OCI-LY7 (cell line): Measurements from ENCODE around the gene CDCA5. TPM values are rescaled to one million over a fixed set of nuclear protein-coding genes. Genes with fewer than 3 reads are reported as not detected.
A peak's percentile ranks its signal among the peaks of the same experiment; 100 is the strongest.

Experiments used
- BruUV-seq: library from RNA; stranded (reverse); fragments of 400-500 nt; replicated peaks from 2 replicates; lab custom pipeline; 2021; lab: Mats Ljungman, UMichigan
- CTCF ChIA-PET: fragments of 300-600 bp; sonication (Branson Sonifier 250); formaldehyde crosslinking; loops from one replicate; lab custom pipeline; 2022; ENCODE audit warnings: antibody characterized with exemption; ENCODE audit not compliant: unreplicated experiment; lab: Charles Lee
- POLR2A ChIA-PET: fragments of 300-600 bp; sonication (Branson Sonifier 250); formaldehyde crosslinking; loops from one replicate; lab custom pipeline; 2022; ENCODE audit warnings: antibody characterized with exemption; lab: Charles Lee
- DNase-seq: peaks from one replicate; pipeline ENCODE4 v3.0.0-alpha.2; 2015; ENCODE audit warnings: low spot score
- H2AFZ ChIP-seq: fragments of 200-600 bp; sonication (generic), shearing (Covaris generic); 2 replicates; pipeline ENCODE4 v1.6.1; 2014; ENCODE audit warnings: mild to moderate bottlenecking, antibody characterized with exemption, low read length, moderate library complexity
- H3K27ac ChIP-seq: fragments of 200-600 bp; sonication (generic); 2 replicates; pipeline ENCODE4 v1.5.1; 2014; ENCODE audit warnings: mixed run types, low read depth, mild to moderate bottlenecking, moderate library complexity, low read length, inconsistent platforms; ENCODE audit not compliant: poor library complexity, severe bottlenecking
- H3K36me3 ChIP-seq: fragments of 200-600 bp; sonication (generic); 2 replicates; pipeline ENCODE4 v1.6.1; 2014; ENCODE audit warnings: mild to moderate bottlenecking, antibody characterized with exemption, low read length, moderate library complexity, mixed read lengths; ENCODE audit not compliant: insufficient read depth
- H3K4me1 ChIP-seq: fragments of 200-600 bp; sonication (generic); 2 replicates; pipeline ENCODE4 v1.5.1; 2014; ENCODE audit warnings: mild to moderate bottlenecking, low read length; ENCODE audit not compliant: insufficient read depth, poor library complexity, severe bottlenecking
- H3K4me2 ChIP-seq: fragments of 200-600 bp; sonication (generic); 2 replicates; pipeline ENCODE4 v1.6.1; 2014; ENCODE audit warnings: mild to moderate bottlenecking, low read length
- H3K4me3 ChIP-seq: fragments of 200-600 bp; sonication (generic); 2 replicates; pipeline ENCODE4 v1.5.1; 2014; ENCODE audit warnings: mild to moderate bottlenecking, low read depth, low read length; ENCODE audit not compliant: poor library complexity, severe bottlenecking
- H3K79me2 ChIP-seq: fragments of 200-600 bp; sonication (generic); 2 replicates; pipeline ENCODE4 v1.6.1; 2016; ENCODE audit warnings: low read depth, mild to moderate bottlenecking, low read length, moderate library complexity, mixed read lengths; ENCODE audit not compliant: insufficient read depth
- H3K9me2 ChIP-seq: fragments of 200-600 bp; sonication (generic); 2 replicates; pipeline ENCODE4 v1.6.1; 2016; ENCODE audit warnings: mild to moderate bottlenecking, low read length, mixed read lengths; ENCODE audit not compliant: insufficient read depth
- H3K9me3 ChIP-seq: fragments of 200-600 bp; sonication (generic); 2 replicates; pipeline ENCODE4 v1.6.1; 2014; ENCODE audit warnings: mild to moderate bottlenecking, mixed run types, low read length, mixed read lengths
- H4K20me1 ChIP-seq: fragments of 200-600 bp; sonication (generic); 2 replicates; pipeline ENCODE4 v1.6.1; 2014; ENCODE audit warnings: mild to moderate bottlenecking, antibody characterized with exemption, low read length, moderate library complexity, mixed read lengths; ENCODE audit not compliant: insufficient read depth
- EZH2phosphoT487 ChIP-seq: fragments of 200-600 bp; sonication (generic); IDR thresholded peaks from 2 replicates; pipeline ENCODE4 v1.6.1; 2018; ENCODE audit warnings: low read depth, borderline replicate concordance, mild to moderate bottlenecking, mixed run types, antibody characterized with exemption, low read length, moderate library complexity, mixed read lengths
- intact Hi-C: fragments of 100-400 bp; cut with micrococcal nuclease; formaldehyde crosslinking; loops from one replicate; pipeline ENCODE4 v1.10.0; 2022; ENCODE audit not compliant: unreplicated experiment
- total RNA-seq, 2 experiments: library from RNA; depleted of rRNA in 1 of 2; stranded (reverse); fragments of >200 nt in 1 of 2; shearing (Covaris generic) in 1 of 2; gene quantifications; 2 replicates each; pipeline ENCODE4 v1.2.3, GENCODE V29; 2014 to 2022
- TF ChIP-seq, protein P1 (sequence below): fragments of 200-600 bp; sonication (generic); conservative IDR thresholded peaks from 2 replicates; pipeline ENCODE4 v1.5.1; 2014; ENCODE audit warnings: mild to moderate bottlenecking, antibody characterized with exemption, low read length, moderate library complexity, mixed read lengths

The CDCA5 gene
- total RNA-seq, 2 experiments from 2014 or later = 135 to 151 TPM

DNA sequence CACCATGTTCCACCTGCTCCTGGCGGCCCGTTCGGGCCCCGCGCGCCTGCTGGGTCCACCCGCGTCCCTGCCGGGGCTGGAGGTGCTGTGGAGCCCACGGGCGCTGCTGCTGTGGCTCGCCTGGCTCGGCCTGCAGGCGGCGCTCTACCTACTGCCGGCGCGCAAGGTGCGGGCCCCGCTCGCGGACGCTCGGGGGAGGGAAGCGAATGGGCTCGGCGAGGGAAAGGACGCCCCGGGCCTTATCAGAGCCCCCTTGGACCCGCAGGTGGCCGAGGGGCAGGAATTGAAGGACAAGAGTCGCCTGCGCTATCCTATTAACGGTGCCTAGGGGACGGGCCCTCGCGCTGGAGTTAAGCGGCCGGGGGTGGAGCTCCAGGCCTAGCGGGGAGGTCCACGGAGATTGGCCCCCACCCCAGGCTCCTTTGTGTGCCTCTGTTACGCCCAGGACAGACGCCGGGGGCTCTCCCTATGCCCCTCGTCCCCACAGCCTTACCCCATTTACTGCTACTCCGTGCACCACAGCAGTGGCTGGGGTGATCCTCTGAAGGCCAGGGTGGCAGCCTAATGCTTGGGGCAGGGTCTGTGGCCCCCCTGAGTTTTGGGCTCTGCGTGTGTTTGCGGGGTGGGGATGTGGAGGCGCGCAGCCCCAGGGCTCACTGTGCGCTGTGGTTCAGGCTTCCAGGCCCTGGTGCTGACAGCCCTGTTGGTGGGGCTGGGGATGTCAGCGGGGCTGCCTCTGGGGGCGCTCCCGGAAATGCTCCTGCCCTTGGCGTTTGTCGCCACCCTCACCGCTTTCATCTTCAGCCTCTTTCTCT lies 28.9 kb upstream of the CDCA5 start:
- Histone ChIP-seq H3K79me2 (peaks cover 13% of the 10 kb centered on the region), H2AFZ (peak overlapping the region; percentile 49; the same call in 1 of the 2 replicates), H3K9me2 (no peaks in the 10 kb centered on the region), H3K4me3 (peak overlapping the region; percentile 69), H3K36me3 (peaks cover 49% of the 10 kb centered on the region), H3K4me1 (peaks cover 55% of the 10 kb centered on the region), H3K9me3 (no peaks in the 10 kb centered on the region), H3K27ac (peak overlapping the region; percentile 73), H3K4me2 (peak overlapping the region; percentile 91), H4K20me1 (peaks cover 8% of the 10 kb centered on the region; the same call in 1 of the 2 replicates)
- peak; percentile 80 for DNase-seq
- no peak for TF ChIP-seq EZH2phosphoT487
- TF ChIP-seq, protein P1, sequence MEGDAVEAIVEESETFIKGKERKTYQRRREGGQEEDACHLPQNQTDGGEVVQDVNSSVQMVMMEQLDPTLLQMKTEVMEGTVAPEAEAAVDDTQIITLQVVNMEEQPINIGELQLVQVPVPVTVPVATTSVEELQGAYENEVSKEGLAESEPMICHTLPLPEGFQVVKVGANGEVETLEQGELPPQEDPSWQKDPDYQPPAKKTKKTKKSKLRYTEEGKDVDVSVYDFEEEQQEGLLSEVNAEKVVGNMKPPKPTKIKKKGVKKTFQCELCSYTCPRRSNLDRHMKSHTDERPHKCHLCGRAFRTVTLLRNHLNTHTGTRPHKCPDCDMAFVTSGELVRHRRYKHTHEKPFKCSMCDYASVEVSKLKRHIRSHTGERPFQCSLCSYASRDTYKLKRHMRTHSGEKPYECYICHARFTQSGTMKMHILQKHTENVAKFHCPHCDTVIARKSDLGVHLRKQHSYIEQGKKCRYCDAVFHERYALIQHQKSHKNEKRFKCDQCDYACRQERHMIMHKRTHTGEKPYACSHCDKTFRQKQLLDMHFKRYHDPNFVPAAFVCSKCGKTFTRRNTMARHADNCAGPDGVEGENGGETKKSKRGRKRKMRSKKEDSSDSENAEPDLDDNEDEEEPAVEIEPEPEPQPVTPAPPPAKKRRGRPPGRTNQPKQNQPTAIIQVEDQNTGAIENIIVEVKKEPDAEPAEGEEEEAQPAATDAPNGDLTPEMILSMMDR = peak; percentile 90
- BruUV-seq = no TSS peak
- ChIA-PET CTCF (interaction anchor here (0.9 to 1.7 kb wide), 2 partner anchors 9 to 261 kb away, joined by 3 to 4 read pairs; partner anchors contain the start of gene FAU), POLR2A (interaction anchor here (1.0 to 2.1 kb wide), 4 partner anchors 19 to 385 kb away, joined by 3 to 10 read pairs (median 4); no protein-coding TSS in a partner anchor)
- intact Hi-C loops = loop anchor here (10.0 kb wide), 1 partner anchor 338 kb away; the partner anchor contains the start of gene SF1

DNA sequence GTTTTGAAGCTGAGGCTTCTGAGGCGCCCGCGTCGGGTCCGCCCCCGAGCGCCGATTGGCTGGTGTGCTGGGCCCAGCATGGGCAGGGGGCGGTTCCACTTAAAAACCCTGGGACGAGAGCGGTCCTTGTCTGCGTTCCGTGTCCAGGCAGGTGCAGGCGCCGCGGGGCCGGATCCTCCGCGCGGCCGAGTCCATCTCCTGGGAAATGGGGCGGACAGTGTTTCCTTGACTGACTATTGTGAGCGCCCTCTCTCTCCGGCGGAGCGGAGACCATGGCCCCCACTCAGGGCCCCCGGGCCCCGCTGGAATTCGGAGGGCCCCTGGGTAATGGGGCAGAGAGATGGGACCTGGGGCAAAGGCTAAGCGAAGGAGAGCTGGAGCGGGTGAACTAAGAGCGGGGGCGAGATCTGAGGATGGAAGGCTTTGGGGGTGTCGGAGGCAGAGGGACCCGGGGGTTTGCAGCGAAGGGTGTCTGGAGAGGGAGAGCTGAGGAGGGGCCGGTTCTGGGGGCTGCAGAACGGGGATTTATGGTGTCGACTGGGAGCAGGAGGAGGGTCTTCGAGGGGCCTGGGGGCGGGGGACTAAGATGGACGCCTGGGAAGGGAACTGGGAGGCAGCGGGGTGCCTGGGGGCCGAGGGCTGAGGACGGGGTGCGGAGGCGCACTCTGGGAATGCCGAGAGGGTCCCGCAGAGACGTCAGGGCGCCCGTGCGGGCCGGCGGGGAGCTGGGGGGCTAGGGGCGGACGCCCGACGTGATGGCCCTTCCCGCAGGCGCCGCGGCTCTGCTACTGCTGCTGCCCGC lies 28.1 kb upstream of the CDCA5 start, which contains the start of gene TM7SF2:
Gene TM7SF2, plus strand, starts transcription at position 129 of the 802 bp plus-strand sequence. Its CDS starts 144 bp downstream, at position 273.
- DNase-seq = peak; percentile 97
- BruUV-seq = no TSS peak
- H2AFZ ChIP-seq = peak within 1 kb of the TSS; percentile 49; the same call in 1 of the 2 replicates

More for the DNA sequence above, 28.1 kb upstream of the CDCA5 start, which contains the start of gene TM7SF2:
- intact Hi-C loops = loop anchor here (1.0 to 10.0 kb wide), 4 partner anchors 99 to 337 kb away; partner anchors contain the start of genes CDC42EP2 and SF1
- H3K79me2 ChIP-seq = peaks cover 11% of the 10 kb centered on the region
- peak within 1 kb of the TSS; percentile 91 for H3K4me2 ChIP-seq
- TF ChIP-seq, protein P1 = no peak
- no peak for TF ChIP-seq EZH2phosphoT487
- H3K9me3 ChIP-seq = no peaks in the 10 kb centered on the region
- H3K9me2 ChIP-seq = no peaks in the 10 kb centered on the region
- peaks cover 8% of the 10 kb centered on the region; the same call in 1 of the 2 replicates for H4K20me1 ChIP-seq
- peaks cover 47% of the 10 kb centered on the region for H3K36me3 ChIP-seq
- peak within 1 kb of the TSS; percentile 73 for H3K27ac ChIP-seq
- ChIA-PET POLR2A (interaction anchor here (1.0 to 2.2 kb wide), 5 partner anchors 13 to 386 kb away, joined by 3 to 14 read pairs (median 4); no protein-coding TSS in a partner anchor), CTCF (interaction anchor here (0.9 to 1.7 kb wide), 3 partner anchors 10 to 261 kb away, joined by 3 to 4 read pairs (median 4); partner anchors contain the start of gene FAU)
- H3K4me3 ChIP-seq = peak within 1 kb of the TSS; percentile 69
- H3K4me1 ChIP-seq = peaks cover 55% of the 10 kb centered on the region
